Uterus (tissue), 2 donors: ENCODE results near the gene NAMPT.
"Not testable (repeated sequence)": the region's sequence is repeated elsewhere in the genome, so short reads cannot be mapped to it uniquely, and the experiment has no call there.

Experiments
- CTCF ChIP-seq, 4 experiments: fragments of 200-600 bp in 2 of 4; fragments of 450-650 bp in 2 of 4; sonication (generic) in 2 of 4; IDR thresholded peaks; one replicate each; pipeline ENCODE4 v1.5.1; 2016 to 2019; ENCODE audit warnings: antibody characterized with exemption in 4 of 4, mild to moderate bottlenecking in 2 of 4, moderate library complexity in 1 of 4
- POLR2A ChIP-seq, 2 donors: fragments of 450-650 bp; IDR thresholded peaks; one replicate each; pipeline ENCODE4 v1.6.1; 2016; ENCODE audit warnings: antibody characterized with exemption in 2 of 2, mild to moderate bottlenecking in 1 of 2, moderate library complexity in 1 of 2

GRCh38 chr7:106298631-106299030 lies 13.8 kb upstream of the NAMPT start:
- not testable (repeated sequence) for TF ChIP-seq CTCF, POLR2A (IDR thresholded peaks at IDR 0.05)
